NCI-H345 treated with DMSO at 0.1 percent for 48 hours (cell line): ENCODE results near the gene DYNC1I1.
"Not testable (repeated sequence)": the region's sequence is repeated elsewhere in the genome, so short reads cannot be mapped to it uniquely, and the experiment has no call there.

Experiments used
- DNase-seq: peaks from one replicate; lab custom pipeline; 2025; ENCODE audit not compliant: unreplicated experiment; lab: John Stamatoyannopoulos, UW

DYNC1I1 gene

GRCh38 chr7:95906851-95907250 is 134.5 kb downstream of the DYNC1I1 start:
- no peak for DNase-seq

GRCh38 chr7:95907337-95907736 is 135.0 kb downstream of the DYNC1I1 start:
- DNase-seq = no peak

- no peak for DNase-seq
Observed at GRCh38 chr7:95908499-95908898, 136.1 kb downstream of the DYNC1I1 start.

- DNase-seq = no peak
Observed at GRCh38 chr7:95910341-95910740, 138.0 kb downstream of the DYNC1I1 start.

GRCh38 chr7:95915731-95916130 is 143.4 kb downstream of the DYNC1I1 start:
- DNase-seq = no peak

GRCh38 chr7:95916573-95917297 is 144.4 kb downstream of the DYNC1I1 start:
- DNase-seq = peak; percentile 69

GRCh38 chr7:95917634-95918033 is 145.3 kb downstream of the DYNC1I1 start:
- no peak for DNase-seq

- DNase-seq = no peak
Observed at GRCh38 chr7:95919556-95919955, 147.2 kb downstream of the DYNC1I1 start.

GRCh38 chr7:95921543-95921942 is 149.2 kb downstream of the DYNC1I1 start:
- DNase-seq = no peak

- DNase-seq = no peak
Observed at GRCh38 chr7:95922191-95922590, 149.8 kb downstream of the DYNC1I1 start.

- DNase-seq = no peak
Observed at GRCh38 chr7:95925236-95925635, 152.9 kb downstream of the DYNC1I1 start.

- DNase-seq = no peak
Observed at GRCh38 chr7:95925971-95926370, 153.6 kb downstream of the DYNC1I1 start.

GRCh38 chr7:95927756-95928155 is 155.4 kb downstream of the DYNC1I1 start:
- no peak for DNase-seq

GRCh38 chr7:95929710-95930280 is 157.4 kb downstream of the DYNC1I1 start:
- DNase-seq = no peak

GRCh38 chr7:95931460-95932232 is 159.3 kb downstream of the DYNC1I1 start:
- no peak for DNase-seq

- peak; percentile 82 for DNase-seq
Observed at GRCh38 chr7:95933618-95934017, 161.3 kb downstream of the DYNC1I1 start.

- not testable (repeated sequence) for DNase-seq
Observed at GRCh38 chr7:95944867-95945266, 172.5 kb downstream of the DYNC1I1 start.

- DNase-seq = no peak
Observed at GRCh38 chr7:95950698-95951097, 178.3 kb downstream of the DYNC1I1 start.

- no peak for DNase-seq
Observed at GRCh38 chr7:95951531-95951930, 179.2 kb downstream of the DYNC1I1 start.

GRCh38 chr7:95951997-95952795 is 179.8 kb downstream of the DYNC1I1 start:
- DNase-seq = no peak

- DNase-seq = no peak
Observed at GRCh38 chr7:95952851-95953250, 180.5 kb downstream of the DYNC1I1 start.
